ENCODE results near the gene ZNF639. TPM values are rescaled to one million over a fixed set of nuclear protein-coding genes. Genes with fewer than 3 reads are reported as not detected.
"Not testable (repeated sequence)": the region's sequence is repeated elsewhere in the genome, so short reads cannot be mapped to it uniquely, and the experiment has no call there.

The ZNF639 gene
- total RNA-seq (10 to 100 TPM; 36.9 to 40.0 TPM), polyA plus RNA-seq (10 to 100 TPM; 22.5 to 30.2 TPM)
- long read RNA-seq, donor 1, partial matches to known transcripts = 0 of 8 reads
- long read RNA-seq, donor 1, other reads (novel, unspliced or antisense) = 4 of 8 reads
- long read RNA-seq, donor 2, transcript ZNF639-209 (6 exons, 2,033 nt) = minor isoform, 5 of 28 reads
- long read RNA-seq, donor 2, transcript ZNF639-207 (7 exons, 1,228 nt) = major isoform, 16 of 28 reads
- long read RNA-seq, donor 2, partial matches to known transcripts = 2 of 28 reads
- long read RNA-seq, donor 2, other reads (novel, unspliced or antisense) = 4 of 28 reads

- Histone ChIP-seq H3K4me1 (ENCODE audit: control insufficient read depth in 1 of 2, insufficient read depth in 2 of 2, low read length in 2 of 2) (no peaks in the 10 kb centered on the region), H3K36me3 (ENCODE audit: control insufficient read depth in 1 of 2, insufficient read depth in 2 of 2, low read length in 1 of 2) (no peaks in the 10 kb centered on the region), H3K4me3 (ENCODE audit: low read length in 2 of 2) (peak within 1 kb of the TSS; percentile 30 to 74), H3K27me3 (ENCODE audit: control insufficient read depth in 1 of 2, insufficient read depth in 2 of 2, low read length in 1 of 2) (no peaks in the 10 kb centered on the region), H3K27ac (ENCODE audit: low read depth in 1 of 2, low read length in 2 of 2) (peak within 1 kb of the TSS; percentile 59 to 83), H3K9me3 (ENCODE audit: control insufficient read depth, low read length) (no peaks in the 10 kb centered on the region)
- peak; percentile 87 to 94 for DNase-seq
- intact Hi-C loops (cut with DNase I) = loop anchor here in 1 of 2 donors (5.0 kb wide), 2 partner anchors 175 to 240 kb away; partner anchors contain the start of genes ACTL6A and PIK3CA
- 0% methylated on average over 68 to 75 of the region's 75 CpGs for WGBS, 2 donors
- peak; percentile 94 for ATAC-seq (ENCODE audit: low FRiP score)
These were observed at the start of gene ZNF639 for GRCh38 chr3:179322286-179323196. Gene ZNF639 (plus strand): TSS chr3:179323031. CDS start chr3:179328294, 5,263 bp downstream.

- H3K9me3 ChIP-seq (ENCODE audit: control insufficient read depth, low read length); DNase-seq; intact Hi-C loops (cut with DNase I); H3K4me1 ChIP-seq (ENCODE audit: control insufficient read depth in 1 of 2, insufficient read depth in 2 of 2, low read length in 2 of 2); H3K27me3 ChIP-seq (ENCODE audit: control insufficient read depth in 1 of 2, insufficient read depth in 2 of 2, low read length in 1 of 2); H3K27ac ChIP-seq (ENCODE audit: low read depth in 1 of 2, low read length in 2 of 2); ATAC-seq (ENCODE audit: low FRiP score); H3K4me3 ChIP-seq (ENCODE audit: low read length in 2 of 2); H3K36me3 ChIP-seq (ENCODE audit: control insufficient read depth in 1 of 2, insufficient read depth in 2 of 2, low read length in 1 of 2): not testable (repeated sequence)
- 95% methylated on average over 2 of the region's 2 CpGs for WGBS, 2 donors
These were observed 48.4 kb upstream of the ZNF639 start for GRCh38 chr3:179274434-179274833.

GRCh38 chr3:179276001-179276400, 46.8 kb upstream of the ZNF639 start:
- intact Hi-C loops (cut with DNase I) = no loop called here
- ATAC-seq (ENCODE audit: low FRiP score) (no peak), DNase-seq (no peak)
- H3K4me3 ChIP-seq (ENCODE audit: low read length in 2 of 2) = no peak overlapping the region
- WGBS, 2 donors = 60 to 66% methylated on average over 3 of the region's 3 CpGs
- H3K9me3 ChIP-seq (ENCODE audit: control insufficient read depth, low read length) = no peaks in the 10 kb centered on the region
- no peak overlapping the region for H3K27ac ChIP-seq (ENCODE audit: low read depth in 1 of 2, low read length in 2 of 2)
- H3K36me3 ChIP-seq (ENCODE audit: control insufficient read depth in 1 of 2, insufficient read depth in 2 of 2, low read length in 1 of 2) = no peaks in the 10 kb centered on the region
- no peaks in the 10 kb centered on the region for H3K4me1 ChIP-seq (ENCODE audit: control insufficient read depth in 1 of 2, insufficient read depth in 2 of 2, low read length in 2 of 2)
- no peaks in the 10 kb centered on the region for H3K27me3 ChIP-seq (ENCODE audit: control insufficient read depth in 1 of 2, insufficient read depth in 2 of 2, low read length in 1 of 2)

GRCh38 chr3:179276743-179277142, 46.1 kb upstream of the ZNF639 start:
- Histone ChIP-seq H3K4me1 (ENCODE audit: control insufficient read depth in 1 of 2, insufficient read depth in 2 of 2, low read length in 2 of 2) (no peaks in the 10 kb centered on the region), H3K36me3 (ENCODE audit: control insufficient read depth in 1 of 2, insufficient read depth in 2 of 2, low read length in 1 of 2) (no peaks in the 10 kb centered on the region), H3K4me3 (ENCODE audit: low read length in 2 of 2) (no peak overlapping the region), H3K27me3 (ENCODE audit: control insufficient read depth in 1 of 2, insufficient read depth in 2 of 2, low read length in 1 of 2) (no peaks in the 10 kb centered on the region), H3K9me3 (ENCODE audit: control insufficient read depth, low read length) (no peaks in the 10 kb centered on the region), H3K27ac (ENCODE audit: low read depth in 1 of 2, low read length in 2 of 2) (no peak overlapping the region)
- intact Hi-C loops (cut with DNase I) = no loop called here
- ATAC-seq (ENCODE audit: low FRiP score) = no peak
- WGBS, 2 donors = 86 to 91% methylated on average over 3 of the region's 3 CpGs
- DNase-seq = no peak

- Histone ChIP-seq H3K27me3 (ENCODE audit: control insufficient read depth in 1 of 2, insufficient read depth in 2 of 2, low read length in 1 of 2) (no peaks in the 10 kb centered on the region), H3K27ac (ENCODE audit: low read depth in 1 of 2, low read length in 2 of 2) (no peak overlapping the region), H3K36me3 (ENCODE audit: control insufficient read depth in 1 of 2, insufficient read depth in 2 of 2, low read length in 1 of 2) (no peaks in the 10 kb centered on the region), H3K4me1 (ENCODE audit: control insufficient read depth in 1 of 2, insufficient read depth in 2 of 2, low read length in 2 of 2) (no peaks in the 10 kb centered on the region), H3K4me3 (ENCODE audit: low read length in 2 of 2) (no peak overlapping the region), H3K9me3 (ENCODE audit: control insufficient read depth, low read length) (no peaks in the 10 kb centered on the region)
- 98 to 100% methylated on average over 1 of the region's 1 CpG for WGBS, 2 donors
- intact Hi-C loops (cut with DNase I) = no loop called here
- DNase-seq (no peak), ATAC-seq (ENCODE audit: low FRiP score) (no peak)
These were observed 44.7 kb upstream of the ZNF639 start for GRCh38 chr3:179278151-179278550.

- no peak overlapping the region for H3K4me3 ChIP-seq (ENCODE audit: low read length in 2 of 2)
- no peaks in the 10 kb centered on the region for H3K36me3 ChIP-seq (ENCODE audit: control insufficient read depth in 1 of 2, insufficient read depth in 2 of 2, low read length in 1 of 2)
- ATAC-seq (ENCODE audit: low FRiP score) (no peak), DNase-seq (no peak)
- H3K27me3 ChIP-seq (ENCODE audit: control insufficient read depth in 1 of 2, insufficient read depth in 2 of 2, low read length in 1 of 2) = no peaks in the 10 kb centered on the region
- 52 to 55% methylated on average over 4 of the region's 4 CpGs for WGBS, 2 donors
- no peaks in the 10 kb centered on the region for H3K4me1 ChIP-seq (ENCODE audit: control insufficient read depth in 1 of 2, insufficient read depth in 2 of 2, low read length in 2 of 2)
- intact Hi-C loops (cut with DNase I) = no loop called here
- no peak overlapping the region for H3K27ac ChIP-seq (ENCODE audit: low read depth in 1 of 2, low read length in 2 of 2)
- no peaks in the 10 kb centered on the region for H3K9me3 ChIP-seq (ENCODE audit: control insufficient read depth, low read length)
These were observed 43.7 kb upstream of the ZNF639 start for GRCh38 chr3:179278932-179279693.

GRCh38 chr3:179279837-179280236, 43.0 kb upstream of the ZNF639 start:
- H3K4me1 ChIP-seq (ENCODE audit: control insufficient read depth in 1 of 2, insufficient read depth in 2 of 2, low read length in 2 of 2) = no peaks in the 10 kb centered on the region
- no peaks in the 10 kb centered on the region for H3K27me3 ChIP-seq (ENCODE audit: control insufficient read depth in 1 of 2, insufficient read depth in 2 of 2, low read length in 1 of 2)
- no peaks in the 10 kb centered on the region for H3K36me3 ChIP-seq (ENCODE audit: control insufficient read depth in 1 of 2, insufficient read depth in 2 of 2, low read length in 1 of 2)
- WGBS, 2 donors = 85 to 93% methylated on average over 1 of the region's 1 CpG
- no peak overlapping the region for H3K4me3 ChIP-seq (ENCODE audit: low read length in 2 of 2)
- no peak for ATAC-seq (ENCODE audit: low FRiP score)
- no peak overlapping the region for H3K27ac ChIP-seq (ENCODE audit: low read depth in 1 of 2, low read length in 2 of 2)
- H3K9me3 ChIP-seq (ENCODE audit: control insufficient read depth, low read length) = no peaks in the 10 kb centered on the region
- intact Hi-C loops (cut with DNase I) = no loop called here
- no peak for DNase-seq

- no peak for ATAC-seq (ENCODE audit: low FRiP score)
- H3K4me3 ChIP-seq (ENCODE audit: low read length in 2 of 2) = no peak overlapping the region
- no peaks in the 10 kb centered on the region for H3K27me3 ChIP-seq (ENCODE audit: control insufficient read depth in 1 of 2, insufficient read depth in 2 of 2, low read length in 1 of 2)
- H3K4me1 ChIP-seq (ENCODE audit: control insufficient read depth in 1 of 2, insufficient read depth in 2 of 2, low read length in 2 of 2) = no peaks in the 10 kb centered on the region
- 90 to 100% methylated on average over 2 to 3 of the region's 3 CpGs for WGBS, 2 donors
- no peaks in the 10 kb centered on the region for H3K36me3 ChIP-seq (ENCODE audit: control insufficient read depth in 1 of 2, insufficient read depth in 2 of 2, low read length in 1 of 2)
- no peak for DNase-seq
- H3K27ac ChIP-seq (ENCODE audit: low read depth in 1 of 2, low read length in 2 of 2) = no peak overlapping the region
- intact Hi-C loops (cut with DNase I) = no loop called here
- H3K9me3 ChIP-seq (ENCODE audit: control insufficient read depth, low read length) = no peaks in the 10 kb centered on the region
These were observed 41.0 kb upstream of the ZNF639 start for GRCh38 chr3:179281825-179282224.
